ENCODE data around the gene SLC6A20. TPM values are rescaled to one million over a fixed set of nuclear protein-coding genes. Genes with fewer than 3 reads are reported as not detected.
A peak's percentile ranks its signal among the peaks of the same experiment; 100 is the strongest.

The SLC6A20 gene
- polyA plus RNA-seq, 3 donors from 2014 or later = not detected

- Mint-ChIP-seq H3K27me3 (ENCODE audit: low read depth in 3 of 3) (peaks cover 15 to 35% (median 23%) of the 10 kb centered on the region in 3 donors), H3K36me3 (peaks cover 0 to 12% (median 11%) of the 10 kb centered on the region in 3 donors), H3K4me1 (peaks cover 7 to 8% of the 10 kb centered on the region in 2 donors), H3K4me3 (peak overlapping the region in 2 of 5 donors; percentile 22 to 30), H3K9me3 (peaks cover 1 to 10% (median 4%) of the 10 kb centered on the region in 6 donors), H3K27ac (no peak overlapping the region)
- no peak for DNase-seq
Measured at GRCh38 chr3:45794660-45795059, 1.7 kb downstream of the SLC6A20 start.

GRCh38 chr3:45794177-45794560 lies 2.2 kb downstream of the SLC6A20 start:
- Mint-ChIP-seq H3K27me3 (ENCODE audit: low read depth in 3 of 3) (peaks cover 15 to 30% (median 23%) of the 10 kb centered on the region in 3 donors), H3K4me3 (peak overlapping the region in 2 of 5 donors; percentile 19 to 34), H3K9me3 (peaks cover 2 to 11% (median 7%) of the 10 kb centered on the region in 6 donors), H3K27ac (peak overlapping the region in 1 of 6 donors; percentile 23), H3K36me3 (peaks cover 0 to 13% (median 12%) of the 10 kb centered on the region in 3 donors), H3K4me1 (peaks cover 7 to 8% of the 10 kb centered on the region in 2 donors)
- DNase-seq = no peak

- peaks cover 7 to 8% of the 10 kb centered on the region in 2 donors for H3K4me1 Mint-ChIP-seq
- H3K27me3 Mint-ChIP-seq (ENCODE audit: low read depth in 3 of 3) = peaks cover 12 to 27% (median 21%) of the 10 kb centered on the region in 3 donors
- peaks cover 0 to 18% (median 12%) of the 10 kb centered on the region in 3 donors for H3K36me3 Mint-ChIP-seq
- peaks cover 4 to 16% (median 10%) of the 10 kb centered on the region in 6 donors for H3K9me3 Mint-ChIP-seq
- H3K27ac Mint-ChIP-seq = peak overlapping the region in 1 of 6 donors; percentile 23
- H3K4me3 Mint-ChIP-seq = peak overlapping the region in 2 of 5 donors; percentile 19 to 34
- DNase-seq = no peak
Measured at GRCh38 chr3:45793482-45794176, 2.7 kb downstream of the SLC6A20 start.

- no peak overlapping the region for H3K4me3 Mint-ChIP-seq
- peaks cover 4 to 17% (median 10%) of the 10 kb centered on the region in 6 donors for H3K9me3 Mint-ChIP-seq
- H3K27ac Mint-ChIP-seq = no peak overlapping the region
- peaks cover 0 to 18% (median 12%) of the 10 kb centered on the region in 3 donors for H3K36me3 Mint-ChIP-seq
- H3K4me1 Mint-ChIP-seq = peaks cover 7 to 8% of the 10 kb centered on the region in 2 donors
- DNase-seq = no peak
- H3K27me3 Mint-ChIP-seq (ENCODE audit: low read depth in 3 of 3) = peaks cover 12 to 24% (median 21%) of the 10 kb centered on the region in 3 donors
Measured at GRCh38 chr3:45792516-45793172, 3.7 kb downstream of the SLC6A20 start.

GRCh38 chr3:45792036-45792435 lies 4.3 kb downstream of the SLC6A20 start:
- no peak overlapping the region for H3K27ac Mint-ChIP-seq
- peaks cover 7 to 8% of the 10 kb centered on the region in 2 donors for H3K4me1 Mint-ChIP-seq
- no peak for DNase-seq
- no peak overlapping the region for H3K4me3 Mint-ChIP-seq
- peaks cover 0 to 18% (median 12%) of the 10 kb centered on the region in 3 donors for H3K36me3 Mint-ChIP-seq
- peaks cover 12 to 22% (median 20%) of the 10 kb centered on the region in 3 donors for H3K27me3 Mint-ChIP-seq (ENCODE audit: low read depth in 3 of 3)
- peaks cover 4 to 17% (median 10%) of the 10 kb centered on the region in 6 donors for H3K9me3 Mint-ChIP-seq

GRCh38 chr3:45790596-45790995 lies 5.7 kb downstream of the SLC6A20 start:
- Mint-ChIP-seq H3K9me3 (peaks cover 4 to 17% (median 10%) of the 10 kb centered on the region in 6 donors), H3K4me3 (no peak overlapping the region), H3K4me1 (peaks cover 5 to 6% of the 10 kb centered on the region in 2 donors), H3K36me3 (peaks cover 0 to 18% (median 12%) of the 10 kb centered on the region in 3 donors), H3K27ac (no peak overlapping the region), H3K27me3 (ENCODE audit: low read depth in 3 of 3) (peaks cover 10 to 17% (median 13%) of the 10 kb centered on the region in 3 donors)
- no peak for DNase-seq

GRCh38 chr3:45789235-45789812 lies 7.0 kb downstream of the SLC6A20 start:
- Mint-ChIP-seq H3K27me3 (ENCODE audit: low read depth in 3 of 3) (peaks cover 3 to 10% (median 7%) of the 10 kb centered on the region in 3 donors), H3K9me3 (peaks cover 4 to 17% (median 10%) of the 10 kb centered on the region in 6 donors), H3K36me3 (peaks cover 5 to 18% (median 12%) of the 10 kb centered on the region in 3 donors), H3K4me3 (no peak overlapping the region), H3K27ac (no peak overlapping the region), H3K4me1 (no peaks in the 10 kb centered on the region)
- DNase-seq = no peak

- Mint-ChIP-seq H3K4me1 (no peaks in the 10 kb centered on the region), H3K9me3 (peaks cover 4 to 17% (median 10%) of the 10 kb centered on the region in 6 donors), H3K4me3 (no peak overlapping the region), H3K27me3 (ENCODE audit: low read depth in 3 of 3) (peaks cover 2 to 5% (median 2%) of the 10 kb centered on the region in 3 donors), H3K36me3 (peaks cover 7 to 18% (median 12%) of the 10 kb centered on the region in 3 donors), H3K27ac (no peak overlapping the region)
- no peak for DNase-seq
Measured at GRCh38 chr3:45787551-45787950, 8.8 kb downstream of the SLC6A20 start.

- no peak overlapping the region for H3K27ac Mint-ChIP-seq
- peaks cover 2% of the 10 kb centered on the region in 3 donors for H3K27me3 Mint-ChIP-seq (ENCODE audit: low read depth in 3 of 3)
- peaks cover 4 to 17% (median 10%) of the 10 kb centered on the region in 6 donors for H3K9me3 Mint-ChIP-seq
- H3K36me3 Mint-ChIP-seq = peaks cover 7 to 18% (median 12%) of the 10 kb centered on the region in 3 donors
- no peak for DNase-seq
- no peaks in the 10 kb centered on the region for H3K4me1 Mint-ChIP-seq
- H3K4me3 Mint-ChIP-seq = no peak overlapping the region
Measured at GRCh38 chr3:45786801-45787495, 9.4 kb downstream of the SLC6A20 start.

GRCh38 chr3:45785605-45786150 lies 10.7 kb downstream of the SLC6A20 start:
- H3K4me3 Mint-ChIP-seq = no peak overlapping the region
- H3K4me1 Mint-ChIP-seq = no peaks in the 10 kb centered on the region

GRCh38 chr3:45783667-45784066 lies 12.7 kb downstream of the SLC6A20 start:
- H3K4me1 Mint-ChIP-seq = no peaks in the 10 kb centered on the region
- peaks cover 0 to 2% (median under 1%) of the 10 kb centered on the region in 6 donors for H3K9me3 Mint-ChIP-seq
- H3K36me3 Mint-ChIP-seq = peaks cover 0 to 7% (median under 1%) of the 10 kb centered on the region in 3 donors
- no peak for DNase-seq
- no peak overlapping the region for H3K4me3 Mint-ChIP-seq
- H3K27ac Mint-ChIP-seq = no peak overlapping the region
- peaks cover 0 to 2% (median 2%) of the 10 kb centered on the region in 3 donors for H3K27me3 Mint-ChIP-seq (ENCODE audit: low read depth in 3 of 3)

More at GRCh38 chr3:45785605-45786150, 10.7 kb downstream of the SLC6A20 start:
- H3K9me3 Mint-ChIP-seq = peaks cover 2 to 15% (median 10%) of the 10 kb centered on the region in 6 donors
- H3K27ac Mint-ChIP-seq = no peak overlapping the region
- H3K27me3 Mint-ChIP-seq (ENCODE audit: low read depth in 3 of 3) = peaks cover under 1 to 2% (median 2%) of the 10 kb centered on the region in 3 donors
- H3K36me3 Mint-ChIP-seq = peaks cover 7 to 16% (median 10%) of the 10 kb centered on the region in 3 donors
- DNase-seq = no peak

- DNase-seq = no peak
- Mint-ChIP-seq H3K27me3 (ENCODE audit: low read depth in 3 of 3) (peaks cover 0 to 2% (median 2%) of the 10 kb centered on the region in 3 donors), H3K4me1 (no peaks in the 10 kb centered on the region), H3K4me3 (no peak overlapping the region), H3K27ac (no peak overlapping the region), H3K9me3 (peaks cover 0 to 2% (median 0%) of the 10 kb centered on the region in 6 donors), H3K36me3 (peaks cover 0 to 7% (median 0%) of the 10 kb centered on the region in 3 donors)
Measured at GRCh38 chr3:45782381-45782780, 14.0 kb downstream of the SLC6A20 start.

GRCh38 chr3:45781841-45782240 lies 14.5 kb downstream of the SLC6A20 start:
- peaks cover 0 to 7% (median 0%) of the 10 kb centered on the region in 3 donors for H3K36me3 Mint-ChIP-seq
- H3K27ac Mint-ChIP-seq = no peak overlapping the region
- H3K27me3 Mint-ChIP-seq (ENCODE audit: low read depth in 3 of 3) = peaks cover 0 to 2% (median 0%) of the 10 kb centered on the region in 3 donors
- no peak for DNase-seq
- no peak overlapping the region for H3K4me3 Mint-ChIP-seq
- no peaks in the 10 kb centered on the region for H3K4me1 Mint-ChIP-seq
- no peaks in the 10 kb centered on the region for H3K9me3 Mint-ChIP-seq
